Activated B cell treated with CpG ODN at 0.5 μM for 24 hours (primary cell): ENCODE measurements around the gene TMEM201. TPM values are rescaled to one million over a fixed set of nuclear protein-coding genes. Genes with fewer than 3 reads are reported as not detected.

Source experiments
- ATAC-seq: fragments of 200-7000 bp; cut with Tn5 transposase; one replicate; pipeline ENCODE4 v1.10.0; 2021; ENCODE audit warnings: low read depth, mild to moderate bottlenecking, moderate library complexity
- CTCF ChIA-PET: fragments of 350-600 bp; sonication (Branson Sonifier 250); formaldehyde crosslinking; loops from one replicate; lab custom pipeline; 2021; ENCODE audit warnings: antibody characterized with exemption; lab: Charles Lee
- POLR2A ChIA-PET: fragments of 350-600 bp; sonication (Branson Sonifier 250); formaldehyde crosslinking; loops from one replicate; lab custom pipeline; 2021; ENCODE audit warnings: antibody characterized with exemption; lab: Charles Lee
- DNase-seq: peaks from one replicate; pipeline ENCODE4 v3.0.0; 2022
- H3K27ac Mint-ChIP-seq: one replicate; pipeline ENCODE4 v1.8.0; 2020; ENCODE audit warnings: mixed read lengths
- H3K27me3 Mint-ChIP-seq: one replicate; pipeline ENCODE4 v1.8.0; 2021; ENCODE audit warnings: mixed read lengths
- H3K36me3 Mint-ChIP-seq: one replicate; pipeline ENCODE4 v1.8.0; 2021; ENCODE audit warnings: low read depth, mixed read lengths
- H3K4me1 Mint-ChIP-seq: one replicate; pipeline ENCODE4 v1.8.0; 2021; ENCODE audit warnings: mixed read lengths
- H3K4me3 Mint-ChIP-seq: one replicate; pipeline ENCODE4 v1.8.0; 2020; ENCODE audit warnings: mild to moderate bottlenecking, mixed read lengths
- H3K9me3 Mint-ChIP-seq: one replicate; pipeline ENCODE4 v1.8.0; 2020; ENCODE audit warnings: mixed read lengths
- intact Hi-C: fragments of 100-400 bp; cut with micrococcal nuclease; formaldehyde crosslinking; loops from one replicate; pipeline ENCODE4 v1.15.1; 2024
- total RNA-seq: library from RNA; stranded (reverse); gene quantifications from 2 replicates; pipeline ENCODE4 v1.2.3, GENCODE V29; 2022
- TF ChIP-seq, protein P1 (sequence below): fragments of 200-600 bp; IDR thresholded peaks from one replicate; pipeline ENCODE4 v1.8.0; 2022; ENCODE audit warnings: antibody characterized with exemption, mild to moderate bottlenecking

Gene TMEM201, protein sequence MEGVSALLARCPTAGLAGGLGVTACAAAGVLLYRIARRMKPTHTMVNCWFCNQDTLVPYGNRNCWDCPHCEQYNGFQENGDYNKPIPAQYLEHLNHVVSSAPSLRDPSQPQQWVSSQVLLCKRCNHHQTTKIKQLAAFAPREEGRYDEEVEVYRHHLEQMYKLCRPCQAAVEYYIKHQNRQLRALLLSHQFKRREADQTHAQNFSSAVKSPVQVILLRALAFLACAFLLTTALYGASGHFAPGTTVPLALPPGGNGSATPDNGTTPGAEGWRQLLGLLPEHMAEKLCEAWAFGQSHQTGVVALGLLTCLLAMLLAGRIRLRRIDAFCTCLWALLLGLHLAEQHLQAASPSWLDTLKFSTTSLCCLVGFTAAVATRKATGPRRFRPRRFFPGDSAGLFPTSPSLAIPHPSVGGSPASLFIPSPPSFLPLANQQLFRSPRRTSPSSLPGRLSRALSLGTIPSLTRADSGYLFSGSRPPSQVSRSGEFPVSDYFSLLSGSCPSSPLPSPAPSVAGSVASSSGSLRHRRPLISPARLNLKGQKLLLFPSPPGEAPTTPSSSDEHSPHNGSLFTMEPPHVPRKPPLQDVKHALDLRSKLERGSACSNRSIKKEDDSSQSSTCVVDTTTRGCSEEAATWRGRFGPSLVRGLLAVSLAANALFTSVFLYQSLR
- total RNA-seq = 8.1 and 9.4 TPM in 2 replicates

DNA sequence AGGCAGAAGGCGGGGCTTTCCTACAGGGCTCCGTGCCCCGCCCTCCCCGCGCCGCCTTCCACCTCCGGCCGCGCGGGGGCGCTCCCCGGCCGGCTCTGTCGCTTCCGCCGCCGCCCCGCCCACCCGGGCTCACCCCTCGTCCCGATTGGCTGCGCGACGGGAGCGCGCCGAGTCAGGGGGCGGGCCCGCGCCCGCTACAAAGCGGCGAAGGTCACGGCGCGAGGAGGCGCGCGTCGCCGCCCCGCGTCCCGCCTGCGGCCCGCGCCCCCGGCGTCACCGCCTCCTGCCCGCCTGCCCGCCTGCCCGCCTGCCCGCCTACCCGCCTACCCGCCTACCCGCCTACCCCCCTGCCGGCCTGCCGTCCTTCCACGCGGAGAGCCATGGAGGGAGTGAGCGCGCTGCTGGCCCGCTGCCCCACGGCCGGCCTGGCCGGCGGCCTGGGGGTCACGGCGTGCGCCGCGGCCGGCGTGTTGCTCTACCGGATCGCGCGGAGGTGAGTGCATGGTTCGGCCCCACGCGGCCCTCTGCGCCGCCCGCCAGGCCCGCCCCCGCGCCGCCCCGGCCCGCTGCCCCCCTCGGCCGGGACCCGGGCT, at the start of gene TMEM201:
TMEM201 (plus strand) TSS at position 361 of the 593 bp plus-strand sequence; CDS start at position 381, 20 bp downstream.
- POLR2A ChIA-PET = interaction anchor here (1.7 kb wide), 1 partner anchor 38 kb away, joined by 9 read pairs; no protein-coding TSS in a partner anchor
- intact Hi-C loops = loop anchor here (1.0 to 5.0 kb wide), 8 partner anchors 39 to 444 kb away; partner anchors contain the start of genes LZIC, NMNAT1 and UBE4B

DNA sequence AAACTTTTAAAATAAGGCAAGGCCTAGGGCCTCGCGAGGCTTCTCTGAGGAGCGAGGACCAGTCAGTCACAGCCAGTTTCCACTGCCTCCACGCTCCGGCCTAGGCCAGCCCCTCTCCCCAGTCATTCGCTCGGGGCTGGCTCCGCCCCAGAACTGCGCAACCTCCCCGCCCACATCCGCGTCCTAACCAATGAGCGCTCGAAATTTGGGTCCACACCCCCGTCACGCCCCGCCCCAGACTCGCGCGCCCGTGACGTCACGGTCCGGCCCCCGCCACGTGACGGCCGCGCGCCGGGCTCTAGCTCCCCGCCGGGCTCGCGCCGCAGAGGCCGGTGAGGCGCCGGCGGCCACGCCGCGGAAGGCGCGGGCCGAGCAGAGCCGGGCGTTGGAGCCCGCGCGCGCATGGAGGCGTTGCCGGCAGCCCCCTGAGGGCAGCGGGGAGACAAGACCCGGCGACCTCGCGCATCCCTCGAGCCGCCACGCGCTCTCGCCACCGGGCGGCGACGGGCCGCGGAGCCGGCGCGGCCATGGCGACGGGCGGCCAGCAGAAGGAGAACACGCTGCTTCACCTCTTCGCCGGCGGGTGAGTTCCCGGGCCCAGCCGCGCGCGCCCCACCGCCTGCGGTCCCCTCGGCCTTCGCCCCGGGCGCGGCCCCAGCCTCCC, 49.4 kb upstream of the TMEM201 start, which contains the start of gene SLC25A33:
SLC25A33 (plus strand) TSS at position 301 of the 664 bp plus-strand sequence; CDS start at position 528, 227 bp downstream.
- CTCF ChIA-PET = interaction anchor here (0.6 kb wide), 1 partner anchor 31 kb away, joined by 4 read pairs; no protein-coding TSS in a partner anchor

More for the DNA sequence above, at the start of gene TMEM201:
- no peaks in the 10 kb centered on the region for H3K9me3 Mint-ChIP-seq
- TF ChIP-seq, protein P1, sequence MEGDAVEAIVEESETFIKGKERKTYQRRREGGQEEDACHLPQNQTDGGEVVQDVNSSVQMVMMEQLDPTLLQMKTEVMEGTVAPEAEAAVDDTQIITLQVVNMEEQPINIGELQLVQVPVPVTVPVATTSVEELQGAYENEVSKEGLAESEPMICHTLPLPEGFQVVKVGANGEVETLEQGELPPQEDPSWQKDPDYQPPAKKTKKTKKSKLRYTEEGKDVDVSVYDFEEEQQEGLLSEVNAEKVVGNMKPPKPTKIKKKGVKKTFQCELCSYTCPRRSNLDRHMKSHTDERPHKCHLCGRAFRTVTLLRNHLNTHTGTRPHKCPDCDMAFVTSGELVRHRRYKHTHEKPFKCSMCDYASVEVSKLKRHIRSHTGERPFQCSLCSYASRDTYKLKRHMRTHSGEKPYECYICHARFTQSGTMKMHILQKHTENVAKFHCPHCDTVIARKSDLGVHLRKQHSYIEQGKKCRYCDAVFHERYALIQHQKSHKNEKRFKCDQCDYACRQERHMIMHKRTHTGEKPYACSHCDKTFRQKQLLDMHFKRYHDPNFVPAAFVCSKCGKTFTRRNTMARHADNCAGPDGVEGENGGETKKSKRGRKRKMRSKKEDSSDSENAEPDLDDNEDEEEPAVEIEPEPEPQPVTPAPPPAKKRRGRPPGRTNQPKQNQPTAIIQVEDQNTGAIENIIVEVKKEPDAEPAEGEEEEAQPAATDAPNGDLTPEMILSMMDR = no peak
- ATAC-seq = peak; percentile 91
- CTCF ChIA-PET = interaction anchor here (0.7 to 1.0 kb wide), 3 partner anchors 27 to 93 kb away, joined by 3 read pairs; no protein-coding TSS in a partner anchor
- DNase-seq = peak; percentile 98
- peaks cover 38% of the 10 kb centered on the region for H3K4me1 Mint-ChIP-seq
- H3K4me3 Mint-ChIP-seq = peak within 1 kb of the TSS; percentile 84
- H3K36me3 Mint-ChIP-seq = peaks cover 2% of the 10 kb centered on the region
- no peaks in the 10 kb centered on the region for H3K27me3 Mint-ChIP-seq
- H3K27ac Mint-ChIP-seq = peak within 1 kb of the TSS; percentile 12

DNA sequence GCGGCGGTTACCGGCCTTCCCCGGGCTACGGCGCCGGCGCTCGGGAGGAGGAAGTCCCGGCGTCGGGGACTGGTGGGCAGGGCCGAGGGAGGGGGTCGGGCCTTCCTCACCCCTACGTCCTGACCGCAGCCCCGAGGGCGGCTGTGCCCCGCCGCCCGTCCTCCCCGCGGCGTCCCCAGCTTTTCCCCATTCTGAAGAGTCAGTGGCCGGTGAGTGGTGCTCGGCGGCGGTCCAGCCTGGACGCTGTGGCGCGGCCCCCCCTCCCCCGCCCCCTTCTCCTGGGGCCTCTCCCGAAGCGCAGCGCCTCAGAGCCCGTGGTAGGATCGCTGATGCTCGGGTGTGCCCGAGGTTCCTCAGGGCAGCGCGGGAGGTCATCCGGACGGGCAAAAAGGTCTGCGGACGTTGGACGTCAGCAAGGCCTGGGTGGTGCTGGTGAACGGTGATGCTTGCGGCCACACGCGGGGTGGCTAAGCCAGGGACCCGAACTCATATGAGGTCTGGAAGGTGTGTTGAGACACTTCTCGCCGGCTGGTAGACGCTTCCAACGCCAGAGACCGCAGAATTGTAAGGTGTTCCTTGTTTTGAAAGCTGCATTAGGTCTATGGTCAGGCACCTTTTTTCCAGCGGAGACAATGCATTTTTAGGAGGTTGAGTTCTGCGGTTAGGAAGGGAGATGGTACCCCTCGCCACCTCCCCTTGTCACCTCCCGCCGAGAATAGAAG, 48.7 kb upstream of the TMEM201 start:
- ATAC-seq (peak; percentile 50), DNase-seq (peak; percentile 73)
- Mint-ChIP-seq H3K36me3 (peaks cover 8% of the 10 kb centered on the region), H3K4me3 (peak overlapping the region; percentile 92), H3K27ac (peak overlapping the region; percentile 80), H3K4me1 (peaks cover 31% of the 10 kb centered on the region), H3K9me3 (no peaks in the 10 kb centered on the region), H3K27me3 (no peaks in the 10 kb centered on the region)
- intact Hi-C loops = loop anchor here (1.0 to 5.0 kb wide), 6 partner anchors 47 to 661 kb away; partner anchors contain the start of genes CTNNBIP1, ENO1, TMEM201 and UBE4B
- TF ChIP-seq, protein P1 = no peak
- POLR2A ChIA-PET = interaction anchor here (0.5 to 1.3 kb wide), 5 partner anchors 15 to 89 kb away, joined by 3 to 13 read pairs (median 4); no protein-coding TSS in a partner anchor
- CTCF ChIA-PET = interaction anchor here (0.6 to 0.9 kb wide), 2 partner anchors 30 to 329 kb away, joined by 4 read pairs; no protein-coding TSS in a partner anchor

More for the DNA sequence above, 49.4 kb upstream of the TMEM201 start, which contains the start of gene SLC25A33:
- H3K9me3 Mint-ChIP-seq = no peaks in the 10 kb centered on the region
- peak; percentile 96 for ATAC-seq
- DNase-seq = peak; percentile 99
- H3K27me3 Mint-ChIP-seq = no peaks in the 10 kb centered on the region
- TF ChIP-seq, protein P1 = no peak
- intact Hi-C loops = loop anchor here (1.0 to 2.0 kb wide), 5 partner anchors 116 to 660 kb away; partner anchors contain the start of genes CTNNBIP1, ENO1 and UBE4B
- peak within 1 kb of the TSS; percentile 90 for H3K27ac Mint-ChIP-seq
- POLR2A ChIA-PET = interaction anchor here (0.6 to 1.3 kb wide), 7 partner anchors 10 to 162 kb away, joined by 3 to 9 read pairs (median 3); no protein-coding TSS in a partner anchor
- peaks cover 8% of the 10 kb centered on the region for H3K36me3 Mint-ChIP-seq
- H3K4me3 Mint-ChIP-seq = peak within 1 kb of the TSS; percentile 92
- H3K4me1 Mint-ChIP-seq = peaks cover 29% of the 10 kb centered on the region

DNA sequence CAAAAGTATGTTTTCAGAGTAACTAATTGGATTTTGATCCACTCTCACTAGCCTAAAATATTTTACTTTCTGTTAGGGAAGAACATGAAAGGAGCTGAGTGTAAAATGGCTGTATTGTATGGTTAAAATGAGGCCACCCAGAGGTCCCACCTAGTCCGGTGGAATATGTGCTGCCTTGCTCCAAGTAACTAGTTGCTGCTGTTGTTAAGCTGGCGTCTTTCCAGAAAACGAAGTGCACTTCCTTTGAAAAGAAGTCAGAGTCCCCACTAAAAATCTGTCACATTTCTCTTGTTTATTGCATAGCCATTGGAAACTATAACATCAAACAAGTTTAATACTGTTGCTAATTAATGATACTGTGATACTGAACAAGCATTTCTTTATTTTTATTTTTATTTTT, 46.3 kb upstream of the TMEM201 start:
- TF ChIP-seq, protein P1 = no peak
- H3K36me3 Mint-ChIP-seq = peaks cover 8% of the 10 kb centered on the region
- H3K27me3 Mint-ChIP-seq = no peaks in the 10 kb centered on the region
- ChIA-PET POLR2A (no interaction called here), CTCF (no interaction called here)
- intact Hi-C loops = loop anchor here (5.0 kb wide), 1 partner anchor 45 kb away; the partner anchor contains the start of gene TMEM201
- H3K4me3 Mint-ChIP-seq = no peak overlapping the region
- peaks cover 38% of the 10 kb centered on the region for H3K4me1 Mint-ChIP-seq
- no peaks in the 10 kb centered on the region for H3K9me3 Mint-ChIP-seq
- no peak for DNase-seq
- H3K27ac Mint-ChIP-seq = no peak overlapping the region
- ATAC-seq = no peak
